AG09319 (cell line): ENCODE results near the gene SPRR5.

Source experiments
- DNase-seq: peaks from one replicate; pipeline ENCODE4 v3.0.0-alpha.2; 2010; ENCODE audit warnings: low read depth; ENCODE audit errors: extremely low read depth
- TF ChIP-seq, protein P1 (sequence below): IDR thresholded peaks from 2 replicates; pipeline ENCODE4 v1.5.1; 2011; ENCODE audit warnings: low read depth, mild to moderate bottlenecking, inconsistent platforms, low read length, moderate library complexity

SPRR5 gene

GRCh38 chr1:152960452-152961044, 13.5 kb downstream of the SPRR5 start:
- TF ChIP-seq, protein P1, sequence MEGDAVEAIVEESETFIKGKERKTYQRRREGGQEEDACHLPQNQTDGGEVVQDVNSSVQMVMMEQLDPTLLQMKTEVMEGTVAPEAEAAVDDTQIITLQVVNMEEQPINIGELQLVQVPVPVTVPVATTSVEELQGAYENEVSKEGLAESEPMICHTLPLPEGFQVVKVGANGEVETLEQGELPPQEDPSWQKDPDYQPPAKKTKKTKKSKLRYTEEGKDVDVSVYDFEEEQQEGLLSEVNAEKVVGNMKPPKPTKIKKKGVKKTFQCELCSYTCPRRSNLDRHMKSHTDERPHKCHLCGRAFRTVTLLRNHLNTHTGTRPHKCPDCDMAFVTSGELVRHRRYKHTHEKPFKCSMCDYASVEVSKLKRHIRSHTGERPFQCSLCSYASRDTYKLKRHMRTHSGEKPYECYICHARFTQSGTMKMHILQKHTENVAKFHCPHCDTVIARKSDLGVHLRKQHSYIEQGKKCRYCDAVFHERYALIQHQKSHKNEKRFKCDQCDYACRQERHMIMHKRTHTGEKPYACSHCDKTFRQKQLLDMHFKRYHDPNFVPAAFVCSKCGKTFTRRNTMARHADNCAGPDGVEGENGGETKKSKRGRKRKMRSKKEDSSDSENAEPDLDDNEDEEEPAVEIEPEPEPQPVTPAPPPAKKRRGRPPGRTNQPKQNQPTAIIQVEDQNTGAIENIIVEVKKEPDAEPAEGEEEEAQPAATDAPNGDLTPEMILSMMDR, result no peak
- no peak for DNase-seq

DNA sequence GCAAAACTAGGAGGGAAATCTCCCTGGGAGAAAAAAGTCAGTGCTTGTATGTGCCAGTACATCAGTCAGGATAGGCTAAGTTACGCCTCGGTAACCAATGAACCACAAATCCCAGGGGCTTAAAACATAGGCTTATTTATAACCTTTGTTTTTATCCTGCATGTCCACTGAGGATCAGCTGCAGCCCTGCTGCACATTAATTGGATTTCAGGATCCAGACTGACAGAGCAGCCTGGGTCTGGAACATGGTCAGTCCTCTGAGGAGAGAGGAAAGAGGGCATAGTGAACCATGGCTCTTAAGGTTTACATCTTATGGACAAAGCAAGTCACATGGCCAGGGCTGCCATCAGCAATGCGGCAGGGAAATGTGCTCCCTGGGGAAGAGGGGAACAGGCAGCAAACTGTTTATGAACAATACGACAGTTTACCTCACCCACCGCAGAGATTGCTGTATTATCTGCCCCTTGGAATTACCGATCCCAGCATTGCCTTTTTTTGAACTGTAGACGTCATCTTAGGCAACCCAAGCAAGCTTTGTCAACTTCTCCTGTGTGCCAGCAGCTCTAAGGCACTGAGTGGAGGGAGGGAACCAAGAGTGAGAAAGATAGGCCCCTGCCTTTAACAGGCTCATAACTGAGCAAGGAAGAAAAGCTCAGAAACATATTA, 14.4 kb downstream of the SPRR5 start:
- DNase-seq, result no peak
- TF ChIP-seq, protein P1, result no peak

DNA sequence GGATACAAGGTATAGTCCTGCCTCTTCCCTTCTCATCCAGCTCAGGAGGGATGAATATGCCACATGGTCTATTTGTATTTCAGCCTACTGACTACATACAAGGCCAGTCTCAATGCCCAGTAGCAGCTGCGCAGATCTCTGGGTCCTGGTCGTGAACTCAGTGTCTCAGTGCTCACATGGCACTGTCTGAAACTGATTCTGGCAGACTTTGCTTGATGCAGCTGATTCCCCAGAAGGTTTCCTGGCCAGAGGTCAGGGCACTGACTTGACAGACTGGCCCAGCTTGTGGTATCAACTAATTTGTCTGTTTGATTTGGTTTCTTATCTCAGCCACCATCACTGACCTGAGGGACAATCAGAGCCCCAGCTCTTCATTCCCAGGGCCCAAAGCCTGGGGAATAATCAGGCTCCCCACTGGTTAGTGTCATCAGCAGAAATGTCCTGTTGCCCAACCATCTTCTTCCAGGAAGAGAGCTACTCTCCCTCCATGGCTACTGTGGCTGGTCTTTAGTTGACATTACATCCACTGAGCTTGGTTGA, 15.9 kb downstream of the SPRR5 start:
- TF ChIP-seq, protein P1, result no peak
- DNase-seq, result no peak

- TF ChIP-seq, protein P1, result no peak
- DNase-seq, result no peak
Observed at GRCh38 chr1:152964536-152964935, 17.5 kb downstream of the SPRR5 start.

DNA sequence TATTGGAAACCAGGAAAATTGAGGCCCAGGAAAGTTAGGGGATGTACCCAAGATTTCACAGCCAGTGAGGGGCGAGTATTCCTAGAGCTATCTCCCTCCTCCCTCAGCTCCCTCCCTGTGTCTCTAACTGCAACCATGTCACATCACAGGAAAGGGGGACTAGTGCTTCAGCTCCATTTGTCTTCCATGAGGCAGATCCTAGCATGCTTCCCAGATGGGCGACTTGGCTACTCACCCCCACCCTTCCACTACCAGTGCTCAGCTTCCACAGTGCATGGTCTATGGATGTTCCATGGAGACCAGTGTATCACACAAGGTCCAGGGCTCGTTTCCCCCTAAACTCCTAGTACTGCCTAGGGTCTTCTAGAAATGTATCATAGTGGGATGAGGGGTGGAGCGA, 18.8 kb downstream of the SPRR5 start:
- DNase-seq, result no peak
- TF ChIP-seq, protein P1, result no peak

DNA sequence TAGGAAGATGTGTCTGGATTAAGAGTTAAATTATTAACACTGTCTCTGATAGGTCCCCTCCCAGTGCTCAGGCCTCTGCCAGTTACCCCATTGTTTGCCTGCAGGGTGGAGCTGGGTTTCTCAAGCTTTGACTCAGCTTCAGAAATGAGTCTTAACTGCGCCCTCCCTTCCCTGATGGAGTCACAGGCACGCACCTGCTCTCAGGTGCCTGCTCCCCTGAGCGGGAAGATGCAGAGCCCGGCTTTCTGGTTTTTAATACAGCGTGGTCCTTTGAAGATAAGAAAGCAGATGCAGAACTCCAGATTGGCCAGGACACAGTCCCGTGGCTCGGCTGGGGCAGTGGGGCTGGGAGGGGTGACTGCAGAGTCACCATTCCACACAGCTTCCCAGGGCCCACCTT, 20.2 kb downstream of the SPRR5 start:
- TF ChIP-seq, protein P1, result no peak
- DNase-seq, result no peak

DNA sequence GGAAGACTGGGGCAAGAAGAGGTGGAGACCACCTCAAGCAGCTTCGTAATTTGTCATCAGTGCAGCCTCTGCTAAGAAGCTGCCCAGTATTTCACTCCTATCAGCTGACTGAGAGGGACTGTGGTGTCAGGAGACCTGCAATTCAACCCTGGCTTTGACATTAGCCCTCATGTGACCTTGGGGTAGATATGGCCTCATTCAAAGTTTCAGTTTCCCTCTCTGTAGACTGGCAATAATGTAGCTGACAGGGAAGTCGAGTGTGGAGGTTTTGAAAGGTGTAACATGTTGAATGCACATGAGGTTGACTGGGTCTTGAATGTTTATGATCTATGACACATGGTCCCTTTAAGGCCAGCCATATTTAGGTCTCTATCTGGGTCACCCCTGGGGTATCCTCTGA, 21.2 kb downstream of the SPRR5 start:
- TF ChIP-seq, protein P1, result no peak

More for the DNA sequence above, 21.2 kb downstream of the SPRR5 start:
- DNase-seq, result no peak
